Fibroblast of lung (primary cell): ENCODE data around the gene ZNF304. TPM values are rescaled to one million over a fixed set of nuclear protein-coding genes. Genes with fewer than 3 reads are reported as not detected.

Experiments used
- DNase-seq, 2 donors: peaks; one replicate each; pipeline versions ENCODE4 v3.0.0 to v3.0.0-alpha.2; 2010; ENCODE audit warnings: low read depth in 2 of 2
- H2AFZ ChIP-seq: 2 replicates; pipeline ENCODE4 v1.5.1; 2012; ENCODE audit warnings: low read length, control low read depth, inconsistent platforms
- H3K27ac ChIP-seq: 2 replicates; pipeline ENCODE4 v1.5.1; 2011; ENCODE audit warnings: low read length, control low read depth; ENCODE audit not compliant: insufficient read depth
- H3K27me3 ChIP-seq: 2 replicates; pipeline ENCODE4 v1.5.1; 2011; ENCODE audit warnings: mild to moderate bottlenecking, low read length; ENCODE audit not compliant: control insufficient read depth, insufficient read depth
- H3K36me3 ChIP-seq: 2 replicates; pipeline ENCODE4 v1.5.1; 2011; ENCODE audit warnings: low read length; ENCODE audit not compliant: control insufficient read depth, insufficient read depth
- H3K4me1 ChIP-seq: 2 replicates; pipeline ENCODE4 v1.5.1; 2011; ENCODE audit warnings: low read length; ENCODE audit not compliant: control insufficient read depth, insufficient read depth; ENCODE audit errors: extremely low read depth
- H3K4me2 ChIP-seq: 2 replicates; pipeline ENCODE4 v1.5.1; 2011; ENCODE audit warnings: low read length, control low read depth; ENCODE audit not compliant: insufficient read depth; ENCODE audit errors: extremely low read depth
- H3K4me3 ChIP-seq, 4 experiments: fragments of 200-600 bp in 1 of 4; sonication (generic) in 1 of 4; replicated peaks in 1 of 4; 2 replicates each; pipeline ENCODE4 v1.5.1; 2011 to 2016; ENCODE audit warnings: low read length in 4 of 4, low read depth in 3 of 4, mild to moderate bottlenecking in 3 of 4, control low read depth in 2 of 4, inconsistent platforms in 1 of 4, mixed read lengths in 1 of 4; ENCODE audit not compliant: insufficient read depth in 1 of 4; ENCODE audit errors: control extremely low read depth in 1 of 4
- H3K79me2 ChIP-seq: 2 replicates; pipeline ENCODE4 v1.5.1; 2012; ENCODE audit warnings: mild to moderate bottlenecking, low read length, inconsistent platforms; ENCODE audit not compliant: control insufficient read depth, insufficient read depth
- H3K9ac ChIP-seq: 2 replicates; pipeline ENCODE4 v1.5.1; 2011; ENCODE audit warnings: mild to moderate bottlenecking, low read length, control low read depth; ENCODE audit not compliant: insufficient read depth
- H3K9me3 ChIP-seq: 2 replicates; pipeline ENCODE4 v1.5.1; 2012; ENCODE audit warnings: low read depth, low read length; ENCODE audit not compliant: control insufficient read depth, insufficient read depth
- H4K20me1 ChIP-seq: 2 replicates; pipeline ENCODE4 v1.5.1; 2011; ENCODE audit warnings: low read length; ENCODE audit not compliant: control insufficient read depth, insufficient read depth; ENCODE audit errors: extremely low read depth
- EZH2 ChIP-seq: IDR thresholded peaks from 2 replicates; pipeline ENCODE4 v1.5.1; 2012; ENCODE audit warnings: low read length, control low read depth, mild to moderate bottlenecking; ENCODE audit errors: missing control alignments
- polyA plus RNA-seq, 2 donors: library from polyadenylated mRNA; depleted of rRNA in 1 of 2; stranded (reverse) in 1 of 2; unstranded in 1 of 2; fragments of >200 nt; gene quantifications; 2 replicates each; pipeline ENCODE4 v1.2.1, GENCODE V29; 2011 to 2012; ENCODE audit warnings: missing spikeins in 1 of 2
- total RNA-seq: library from RNA; depleted of rRNA; stranded (reverse); fragments of >200 nt; gene quantifications from 2 replicates; pipeline ENCODE4 v1.2.1, GENCODE V29; 2014
- TF ChIP-seq, protein P1 (sequence below), 2 donors: IDR thresholded peaks in 1 of 2; conservative IDR thresholded peaks in 1 of 2; 1 replicate in 1 of 2; 2 replicates in 1 of 2; pipeline ENCODE4 v1.5.1; 2011 to 2012; ENCODE audit warnings: low read length in 2 of 2, control low read depth in 1 of 2, inconsistent platforms in 1 of 2, low read depth in 1 of 2, mild to moderate bottlenecking in 1 of 2

Gene ZNF304
- total and polyA plus RNA-seq, 2 donors (not counting 1 experiment from before 2014, with no cell fraction given): 7.3 to 13.7 TPM

DNA sequence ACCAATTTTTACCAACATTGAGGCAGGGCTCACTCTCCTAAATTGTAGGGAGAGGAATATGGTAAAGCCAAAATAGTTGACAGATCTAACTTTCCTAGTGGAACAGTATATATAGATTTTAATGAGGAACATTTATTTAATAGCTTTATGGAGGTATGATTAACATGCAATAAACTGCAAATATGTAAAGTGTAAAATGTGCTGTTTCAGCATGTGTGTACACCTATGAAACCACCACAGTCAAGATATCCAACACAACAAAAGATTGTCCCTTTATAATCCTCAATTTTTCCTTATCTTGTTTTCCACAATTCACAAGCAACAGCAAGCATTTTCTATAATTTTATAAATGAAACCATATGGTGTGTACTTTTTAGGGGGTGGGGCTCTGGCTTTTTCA is 8.2 kb downstream of the ZNF304 start:
- no peak for DNase-seq
- no peak overlapping the region for H3K4me3 ChIP-seq
- no peaks in the 10 kb centered on the region for H3K9me3 ChIP-seq
- peaks cover 13% of the 10 kb centered on the region for H3K36me3 ChIP-seq
- H3K4me2 ChIP-seq: no peak overlapping the region
- TF ChIP-seq, protein P1, sequence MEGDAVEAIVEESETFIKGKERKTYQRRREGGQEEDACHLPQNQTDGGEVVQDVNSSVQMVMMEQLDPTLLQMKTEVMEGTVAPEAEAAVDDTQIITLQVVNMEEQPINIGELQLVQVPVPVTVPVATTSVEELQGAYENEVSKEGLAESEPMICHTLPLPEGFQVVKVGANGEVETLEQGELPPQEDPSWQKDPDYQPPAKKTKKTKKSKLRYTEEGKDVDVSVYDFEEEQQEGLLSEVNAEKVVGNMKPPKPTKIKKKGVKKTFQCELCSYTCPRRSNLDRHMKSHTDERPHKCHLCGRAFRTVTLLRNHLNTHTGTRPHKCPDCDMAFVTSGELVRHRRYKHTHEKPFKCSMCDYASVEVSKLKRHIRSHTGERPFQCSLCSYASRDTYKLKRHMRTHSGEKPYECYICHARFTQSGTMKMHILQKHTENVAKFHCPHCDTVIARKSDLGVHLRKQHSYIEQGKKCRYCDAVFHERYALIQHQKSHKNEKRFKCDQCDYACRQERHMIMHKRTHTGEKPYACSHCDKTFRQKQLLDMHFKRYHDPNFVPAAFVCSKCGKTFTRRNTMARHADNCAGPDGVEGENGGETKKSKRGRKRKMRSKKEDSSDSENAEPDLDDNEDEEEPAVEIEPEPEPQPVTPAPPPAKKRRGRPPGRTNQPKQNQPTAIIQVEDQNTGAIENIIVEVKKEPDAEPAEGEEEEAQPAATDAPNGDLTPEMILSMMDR (conservative IDR thresholded peaks at IDR 0.05 in 1 of 2, IDR thresholded peaks at IDR 0.05 in 1 of 2; ENCODE audit: low read depth in 1 of 2, low read length in 2 of 2): no peak
- TF ChIP-seq EZH2: no peak
- no peaks in the 10 kb centered on the region for H3K27me3 ChIP-seq
- no peak overlapping the region for H3K27ac ChIP-seq
- H3K79me2 ChIP-seq: peaks cover 10% of the 10 kb centered on the region
- H2AFZ ChIP-seq: no peak overlapping the region
- no peaks in the 10 kb centered on the region for H4K20me1 ChIP-seq
- no peak overlapping the region for H3K9ac ChIP-seq
- H3K4me1 ChIP-seq: peaks cover 3% of the 10 kb centered on the region

DNA sequence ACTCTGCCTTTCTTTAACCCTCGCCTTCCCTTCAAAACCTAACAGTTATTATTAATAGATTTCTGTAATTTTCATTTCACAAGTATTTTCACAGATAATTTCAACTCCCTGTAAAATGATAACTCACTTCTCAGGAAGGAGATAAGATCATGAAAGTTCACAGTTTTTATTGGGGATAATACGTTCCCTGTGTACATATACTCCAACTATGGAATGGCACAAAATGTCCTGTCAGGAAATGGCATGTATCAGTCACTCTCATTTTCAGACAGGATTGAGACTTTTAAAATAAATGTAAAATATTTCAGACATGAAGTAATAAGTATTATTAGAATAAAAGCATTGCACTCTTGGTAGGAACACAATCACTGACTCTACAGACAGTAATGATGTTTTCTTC is 11.3 kb downstream of the ZNF304 start:
- Histone ChIP-seq H3K79me2 (peaks cover 12% of the 10 kb centered on the region), H3K9me3 (no peaks in the 10 kb centered on the region), H3K36me3 (peaks cover under 1% of the 10 kb centered on the region), H3K4me1 (peaks cover 3% of the 10 kb centered on the region), H3K4me2 (peak overlapping the region; percentile 94), H3K27me3 (no peaks in the 10 kb centered on the region), H2AFZ (peak overlapping the region; percentile 100), H3K4me3 (peak overlapping the region; percentile 58 to 92 (median 72)), H4K20me1 (no peaks in the 10 kb centered on the region), H3K9ac (peak overlapping the region; percentile 58), H3K27ac (peak overlapping the region; percentile 88)
- TF ChIP-seq EZH2: no peak
- TF ChIP-seq, protein P1 (conservative IDR thresholded peaks at IDR 0.05 in 1 of 2, IDR thresholded peaks at IDR 0.05 in 1 of 2; ENCODE audit: low read depth in 1 of 2, low read length in 2 of 2): no peak
- DNase-seq: no peak

DNA sequence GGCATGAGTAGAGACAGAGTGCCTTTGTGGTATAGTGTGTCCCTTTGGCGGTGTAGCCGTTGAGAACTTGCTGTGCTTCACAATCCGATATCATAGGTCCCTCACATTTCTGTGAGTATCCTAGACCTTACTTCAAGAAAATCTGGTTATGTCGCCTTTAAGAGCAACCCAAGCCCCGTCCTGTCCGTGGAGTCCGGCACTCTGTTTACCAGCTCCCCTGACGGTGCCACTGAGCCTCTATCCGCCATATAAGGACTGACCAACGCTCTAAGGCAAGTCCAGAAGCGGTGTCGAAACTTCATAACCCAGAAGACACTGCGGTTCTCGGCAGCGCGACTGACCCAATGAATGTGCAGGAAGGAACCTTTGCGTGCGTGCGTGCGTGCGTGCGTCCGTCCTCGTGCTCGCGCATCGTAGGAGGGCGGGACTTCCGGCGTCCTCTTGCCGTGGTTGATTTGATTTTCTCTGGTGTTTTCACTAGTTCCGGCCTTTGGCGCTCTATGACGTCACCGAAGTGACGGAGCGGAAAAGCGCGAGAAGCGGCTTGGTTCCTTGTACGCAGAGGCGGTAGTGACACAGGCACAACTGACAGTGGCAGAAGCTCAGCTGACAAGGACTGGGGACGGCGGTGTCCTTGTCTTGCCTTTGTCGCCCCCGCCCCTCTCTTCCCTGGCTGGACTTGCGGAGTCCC is 12.1 kb downstream of the ZNF304 start, which contains the start of the genes TRAPPC2B and ZNF547:
TSS of gene TRAPPC2B (plus strand) at position 555 of the 691 bp plus-strand sequence. CDS start 1,283 bp downstream, outside the sequence.
TSS of gene ZNF547 (plus strand) at position 555 of the 691 bp plus-strand sequence. CDS start 5,005 bp downstream, outside the sequence.
- Histone ChIP-seq H3K36me3 (no peaks in the 10 kb centered on the region), H3K4me2 (peak within 1 kb of the TSS; percentile 94), H2AFZ (peak within 1 kb of the TSS; percentile 100), H3K9me3 (no peaks in the 10 kb centered on the region), H3K4me3 (peak within 1 kb of the TSS; percentile 67 to 93 (median 88)), H3K9ac (peak within 1 kb of the TSS; percentile 84), H3K79me2 (peaks cover 12% of the 10 kb centered on the region), H3K27me3 (no peaks in the 10 kb centered on the region), H4K20me1 (no peaks in the 10 kb centered on the region), H3K4me1 (peaks cover 3% of the 10 kb centered on the region), H3K27ac (peak within 1 kb of the TSS; percentile 88)
- TF ChIP-seq, protein P1 (conservative IDR thresholded peaks at IDR 0.05 in 1 of 2, IDR thresholded peaks at IDR 0.05 in 1 of 2; ENCODE audit: low read depth in 1 of 2, low read length in 2 of 2): no peak
- TF ChIP-seq EZH2: no peak
- peak; percentile 100 for DNase-seq
